Stimulated activated CD8-positive, alpha-beta memory T cell treated with anti-CD3 and anti-CD28 coated beads, Interleukin-12 subunit alpha, Interleukin-12 subunit beta, amount 100 ng/mL, for 24 hours (primary cell): ENCODE results near the gene CFAP410.

Experiments used
- DNase-seq: peaks from one replicate; pipeline ENCODE4 v3.0.0-alpha.2; 2020; ENCODE audit errors: extremely low read depth

The CFAP410 gene

GRCh38 chr21:44338971-44339910, at the start of gene CFAP410:
TSS of gene CFAP410 (minus strand) at chr21:44339390. CDS start at chr21:44339194, 196 bp downstream.
- DNase-seq, result peak; percentile 88

- DNase-seq, result no peak
These were observed 45.8 kb upstream of the CFAP410 start for GRCh38 chr21:44384968-44385367.

- DNase-seq, result no peak
These were observed 44.0 kb upstream of the CFAP410 start for GRCh38 chr21:44383216-44383615.

- DNase-seq, result no peak
These were observed 43.3 kb upstream of the CFAP410 start for GRCh38 chr21:44382536-44382935.

- DNase-seq, result no peak
These were observed 42.7 kb upstream of the CFAP410 start for GRCh38 chr21:44381874-44382273.

GRCh38 chr21:44380876-44381275, 41.7 kb upstream of the CFAP410 start:
- DNase-seq, result no peak

GRCh38 chr21:44379991-44380865, 41.0 kb upstream of the CFAP410 start:
- no peak for DNase-seq

- no peak for DNase-seq
These were observed 40.3 kb upstream of the CFAP410 start for GRCh38 chr21:44379515-44379848.

- DNase-seq, result no peak
These were observed 39.7 kb upstream of the CFAP410 start for GRCh38 chr21:44378646-44379514.

GRCh38 chr21:44377922-44378645, 38.9 kb upstream of the CFAP410 start:
- no peak for DNase-seq

- DNase-seq, result no peak
These were observed 38.2 kb upstream of the CFAP410 start for GRCh38 chr21:44377201-44377921.

GRCh38 chr21:44376606-44377005, 37.4 kb upstream of the CFAP410 start:
- no peak for DNase-seq

GRCh38 chr21:44375761-44376241, 36.6 kb upstream of the CFAP410 start:
- DNase-seq, result no peak

- no peak for DNase-seq
These were observed 36.1 kb upstream of the CFAP410 start for GRCh38 chr21:44375281-44375651.

GRCh38 chr21:44374601-44375280, 35.6 kb upstream of the CFAP410 start:
- no peak for DNase-seq

GRCh38 chr21:44372616-44373015, 33.4 kb upstream of the CFAP410 start:
- DNase-seq, result no peak

- DNase-seq, result no peak
These were observed 32.4 kb upstream of the CFAP410 start for GRCh38 chr21:44371596-44371995.

GRCh38 chr21:44370786-44371410, 31.7 kb upstream of the CFAP410 start:
- DNase-seq, result no peak
